HG03045 (cell line): ENCODE results near the gene DCP1B.

Source experiments
- ATAC-seq: cut with Tn5 transposase; IDR thresholded peaks from one replicate; pipeline ENCODE4 v1.9.1; 2021; ENCODE audit warnings: mild to moderate bottlenecking, moderate library complexity; ENCODE audit not compliant: unreplicated experiment

Gene DCP1B

GRCh38 chr12:2004113-2004929 lies at the start of gene DCP1B:
Gene DCP1B, minus strand, starts transcription at chr12:2004457. Its CDS starts 26 bp downstream, at chr12:2004431.
- ATAC-seq, result peak; percentile 98

GRCh38 chr12:2053691-2054090 lies 49.4 kb upstream of the DCP1B start:
- ATAC-seq, result no peak

DNA sequence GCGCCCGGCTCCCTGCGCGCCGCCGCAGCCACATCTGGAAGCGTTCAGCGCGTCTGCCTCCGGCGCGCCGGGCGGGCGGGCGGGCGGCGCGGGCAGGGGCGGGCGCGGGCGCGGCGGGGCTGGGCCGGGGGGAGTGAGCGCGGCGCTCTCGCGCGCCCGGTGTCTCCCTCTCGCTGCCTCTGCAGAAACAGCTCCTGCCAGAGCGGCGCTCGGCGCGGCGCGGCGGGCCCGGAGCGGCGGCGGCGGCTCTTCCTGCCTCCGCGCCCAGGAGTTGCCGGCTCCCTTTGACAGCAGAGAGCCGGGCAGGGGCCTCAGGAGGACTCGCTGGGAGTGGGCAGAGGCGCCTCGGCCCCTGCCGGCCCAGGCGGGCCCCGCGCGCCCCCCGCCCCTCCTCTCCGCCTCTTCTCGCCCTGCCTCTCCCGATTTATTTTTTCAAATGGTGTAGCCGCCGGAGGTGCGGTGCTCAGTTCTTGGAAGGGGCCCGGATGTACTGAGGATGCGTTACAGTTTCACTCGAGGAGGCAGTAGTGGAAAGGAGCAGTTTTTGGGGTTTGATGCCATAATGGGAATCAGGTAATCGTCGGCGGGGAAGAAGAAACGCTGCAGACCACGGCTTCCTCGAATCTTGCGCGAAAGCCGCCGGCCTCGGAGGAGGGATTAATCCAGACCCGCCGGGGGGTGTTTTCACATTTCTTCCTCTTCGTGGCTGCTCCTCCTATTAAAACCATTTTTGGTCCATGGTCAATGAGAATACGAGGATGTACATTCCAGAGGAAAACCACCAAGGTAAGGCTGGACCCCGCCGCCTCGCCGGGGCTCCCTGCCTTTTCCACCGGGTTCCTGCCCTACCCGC lies 48.8 kb upstream of the DCP1B start, which contains the start of gene CACNA1C:
TSS of gene CACNA1C (plus strand) at position 162 of the 853 bp plus-strand sequence. CDS start at position 738, 576 bp downstream.
- ATAC-seq, result no peak

DNA sequence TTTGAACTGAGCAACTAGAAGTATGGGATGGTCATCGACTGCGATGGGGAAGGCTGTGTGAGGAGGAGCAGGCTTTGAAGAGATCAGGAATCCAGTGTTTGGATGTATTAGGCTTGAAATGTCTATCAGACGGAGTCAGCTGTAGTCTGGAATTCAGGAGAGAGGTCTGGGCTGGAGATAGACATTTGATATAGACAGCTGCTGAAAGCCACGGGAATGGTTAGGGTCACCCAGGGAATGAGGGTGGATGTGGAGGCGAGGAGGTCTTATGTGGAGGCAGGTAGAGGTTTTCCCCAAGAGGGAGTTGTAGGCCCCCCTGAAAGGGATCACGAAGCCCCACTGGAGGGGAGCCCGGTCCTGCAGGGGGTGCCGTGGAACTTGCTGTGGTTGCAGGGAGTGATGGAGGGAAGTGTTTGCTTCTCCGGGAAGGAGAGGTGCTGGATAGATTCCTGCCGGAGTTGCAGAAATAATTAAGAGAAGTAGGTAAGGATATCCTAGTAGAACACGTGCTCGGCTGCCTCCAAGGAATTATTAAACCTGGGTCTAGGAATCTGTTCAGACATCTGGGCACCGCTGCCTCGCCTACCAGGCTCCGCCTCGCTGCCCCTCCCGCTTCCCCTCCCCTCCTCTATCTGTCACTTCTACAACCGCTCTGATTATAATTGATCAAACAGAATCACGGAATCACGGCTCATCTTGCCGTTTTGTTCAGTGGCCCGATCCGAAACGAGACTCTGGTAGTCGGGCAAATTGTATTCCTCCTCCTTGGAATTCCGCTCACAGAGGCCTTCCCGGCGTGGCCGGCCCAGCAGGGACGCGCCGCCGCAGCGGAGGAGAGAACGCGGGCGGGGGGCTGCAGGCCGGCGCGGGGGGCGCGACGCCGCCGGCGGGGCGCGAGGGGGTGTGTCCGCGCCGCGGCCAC lies 47.7 kb upstream of the DCP1B start:
- no peak for ATAC-seq

- no peak for ATAC-seq
These were observed 45.6 kb upstream of the DCP1B start for GRCh38 chr12:2049604-2050540.

- no peak for ATAC-seq
These were observed 43.5 kb upstream of the DCP1B start for GRCh38 chr12:2047752-2048151.

DNA sequence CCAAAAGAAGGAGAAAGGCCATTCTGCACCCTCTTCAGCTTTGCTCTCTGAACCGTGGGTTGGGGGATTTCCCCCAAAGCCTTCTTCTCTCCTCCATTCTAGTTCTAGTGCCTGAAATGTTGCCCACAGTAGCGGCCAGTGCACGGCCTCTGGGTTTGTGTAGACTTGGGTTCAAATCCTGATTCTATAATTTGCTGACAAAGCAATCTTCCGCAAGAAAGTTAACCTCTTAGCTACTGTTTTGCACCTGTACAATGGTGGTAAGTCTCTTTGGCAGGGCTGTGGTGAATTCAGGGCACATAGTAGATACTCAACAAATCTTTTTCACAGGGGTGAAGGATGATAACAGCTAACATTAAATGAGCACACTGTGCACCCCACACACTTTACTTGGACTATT lies 42.7 kb upstream of the DCP1B start:
- no peak for ATAC-seq

DNA sequence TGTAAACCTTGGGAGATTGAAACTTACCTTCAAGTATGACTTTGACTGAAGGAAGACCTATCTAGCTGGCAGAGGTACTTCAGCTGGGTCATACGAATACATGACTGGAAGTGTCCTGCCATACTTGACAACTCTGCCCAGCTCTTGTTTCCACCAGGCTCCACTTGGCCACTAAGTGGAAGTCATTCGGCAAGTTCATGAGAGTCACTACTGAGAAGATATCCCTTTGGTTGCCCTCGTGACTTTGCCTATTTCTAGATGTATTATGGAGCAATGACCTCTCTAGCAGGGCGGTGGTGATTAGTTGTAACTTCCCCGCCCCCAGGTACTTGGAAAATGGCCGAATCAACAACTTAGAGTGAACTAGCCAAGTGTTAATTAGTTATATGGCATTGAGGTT lies 39.9 kb upstream of the DCP1B start:
- ATAC-seq, result no peak

DNA sequence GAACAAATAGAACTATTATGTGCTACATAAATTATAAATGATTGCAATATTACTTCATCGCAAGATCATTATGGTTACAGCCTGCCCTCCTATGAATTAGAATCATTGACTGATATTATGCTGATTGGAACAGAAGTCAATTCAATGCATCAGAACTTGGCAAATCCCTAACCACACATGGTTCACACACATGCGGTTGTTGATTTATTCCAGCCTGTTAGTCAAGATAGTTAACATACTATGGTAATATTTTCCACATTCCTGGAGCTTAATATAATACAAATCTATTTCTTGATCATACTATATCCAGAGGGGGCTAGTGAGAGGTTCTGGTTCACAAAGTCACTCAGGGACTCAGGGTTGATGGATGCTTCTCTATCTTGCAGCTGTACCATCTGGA lies 38.8 kb upstream of the DCP1B start:
- no peak for ATAC-seq

- ATAC-seq, result no peak
These were observed 34.8 kb upstream of the DCP1B start for GRCh38 chr12:2039034-2039433.

GRCh38 chr12:2035431-2036055 lies 31.3 kb upstream of the DCP1B start:
- ATAC-seq, result no peak

DNA sequence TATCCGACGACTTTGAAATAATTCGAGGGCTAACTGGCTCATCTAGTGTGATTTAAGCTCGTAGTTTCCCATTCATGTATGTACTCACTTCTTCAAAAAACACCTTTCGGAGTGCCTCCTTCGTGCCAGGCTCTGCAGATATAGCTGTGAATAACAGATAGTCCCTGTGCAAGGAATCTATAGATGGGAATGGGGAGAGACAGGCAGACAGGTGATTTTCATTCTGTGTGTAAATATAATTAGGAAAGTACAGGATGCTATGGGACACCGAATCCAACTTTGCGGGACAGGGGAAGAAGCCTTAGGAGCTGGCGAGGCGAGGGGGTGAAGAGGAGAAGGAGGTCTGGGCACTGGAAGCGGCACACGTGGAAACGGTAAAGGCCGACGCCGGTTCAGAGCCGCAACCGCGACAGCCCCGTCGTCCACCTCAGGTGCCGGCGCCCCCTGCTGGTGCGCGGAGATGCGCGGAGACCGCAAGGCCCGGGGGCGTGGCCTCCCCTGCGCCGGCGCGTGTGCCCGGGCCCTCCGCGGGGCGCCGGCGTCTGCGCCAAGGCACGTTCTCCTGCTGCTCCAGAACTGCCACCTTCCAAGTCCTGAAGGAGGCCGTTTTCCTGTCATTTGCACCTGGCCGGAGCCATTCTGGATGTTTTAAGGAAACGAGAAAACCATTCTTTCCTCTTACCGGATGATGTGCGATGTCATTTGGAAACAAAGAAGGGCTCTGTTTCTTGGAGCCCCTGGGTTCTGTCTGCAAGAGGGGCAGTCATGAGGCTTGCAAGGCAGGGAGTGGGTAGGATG lies 30.6 kb upstream of the DCP1B start:
- ATAC-seq, result peak; percentile 61

DNA sequence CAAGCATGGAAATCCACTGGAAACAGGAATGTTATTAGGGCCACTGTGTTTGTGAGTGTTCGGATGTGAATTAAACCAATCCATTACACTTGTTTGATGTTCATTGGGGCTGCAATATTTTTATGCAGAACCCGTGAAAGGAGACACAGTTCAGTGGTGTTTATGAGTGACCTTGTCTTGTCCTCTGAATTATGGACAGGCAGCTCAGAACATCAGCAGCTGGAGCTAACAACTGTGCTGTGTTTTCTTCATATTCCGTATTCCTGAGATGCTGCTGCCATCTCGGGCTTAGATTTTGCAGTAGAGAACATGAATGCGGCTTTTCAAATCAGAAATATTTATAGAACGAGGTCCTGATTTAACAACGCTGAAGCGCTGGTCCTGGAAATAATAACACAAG lies 28.2 kb upstream of the DCP1B start:
- ATAC-seq, result no peak

DNA sequence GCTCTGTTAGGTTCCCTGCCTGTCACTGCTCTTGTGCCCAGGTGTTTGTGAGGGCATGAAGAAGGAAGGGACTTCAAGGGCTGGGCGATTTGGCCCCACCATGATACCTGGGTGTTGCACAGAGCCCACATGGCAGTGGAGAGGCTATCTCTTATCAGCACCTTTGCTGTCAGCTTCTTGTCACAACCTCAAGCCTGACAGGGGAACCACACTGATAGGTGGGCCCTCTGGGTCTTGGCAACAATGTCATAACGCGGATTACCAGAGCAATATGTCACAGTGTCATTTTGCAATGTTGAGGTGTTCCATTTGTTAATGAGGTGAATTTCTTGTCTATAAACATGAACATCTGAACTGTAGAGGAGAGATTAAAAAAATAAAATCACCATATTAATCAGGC lies 25.6 kb upstream of the DCP1B start:
- ATAC-seq, result no peak

DNA sequence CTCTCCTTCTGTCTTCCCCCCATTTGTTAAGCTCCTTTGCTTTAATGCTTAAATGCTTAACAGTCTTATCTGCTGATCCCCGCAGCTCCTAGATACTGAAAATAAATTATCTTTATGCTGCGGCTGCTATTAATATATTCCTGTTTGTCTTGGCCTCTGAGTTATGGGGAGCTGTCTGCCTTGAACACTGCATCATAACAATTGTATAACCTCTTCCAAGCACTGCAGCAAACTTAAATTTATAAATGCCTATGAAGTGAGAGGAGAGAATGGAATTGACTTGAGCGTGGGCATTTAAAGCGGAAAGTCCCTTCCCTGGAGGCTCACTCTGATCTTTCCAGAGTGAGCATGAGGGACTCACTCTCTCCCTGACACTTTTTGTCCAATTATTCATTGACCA lies 23.1 kb upstream of the DCP1B start:
- ATAC-seq, result no peak

DNA sequence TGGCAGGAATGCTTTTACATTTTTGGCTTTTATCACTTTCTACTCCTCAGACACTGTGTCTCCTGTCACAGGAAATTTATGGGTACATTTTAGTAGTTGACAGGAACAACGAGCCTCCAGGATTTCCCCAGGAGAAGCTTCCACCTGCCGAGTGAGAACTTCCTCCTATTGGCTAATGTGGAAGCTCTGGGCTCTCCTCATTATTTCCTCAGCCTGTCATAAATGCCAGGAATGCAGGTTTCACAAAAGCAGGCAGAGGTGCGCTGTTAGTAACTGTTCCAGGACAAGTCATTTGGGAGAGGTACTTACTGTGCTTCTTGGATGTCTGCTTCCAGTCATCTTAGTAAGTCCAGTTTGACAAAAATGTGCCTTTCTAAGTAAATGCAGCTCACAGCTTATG lies 19.1 kb upstream of the DCP1B start:
- no peak for ATAC-seq

DNA sequence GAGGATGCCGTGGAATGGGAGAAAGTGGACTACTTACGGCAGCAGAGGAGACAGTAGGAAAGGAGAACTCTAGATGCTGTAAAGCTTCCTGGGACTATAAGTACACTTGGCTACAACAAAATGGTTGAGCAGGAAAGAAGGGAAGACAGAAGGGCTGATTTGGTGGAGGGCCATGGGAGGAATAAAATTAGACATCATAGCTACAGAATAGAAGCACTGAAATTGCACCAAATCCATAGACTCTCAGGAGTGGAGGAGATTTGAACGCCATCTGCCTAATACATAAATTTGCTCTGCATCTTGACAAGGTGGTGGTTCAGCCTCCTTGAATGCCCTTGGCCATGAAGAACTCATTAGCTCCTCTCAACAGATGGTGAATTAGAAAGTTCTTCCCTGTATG lies 16.3 kb upstream of the DCP1B start:
- no peak for ATAC-seq

DNA sequence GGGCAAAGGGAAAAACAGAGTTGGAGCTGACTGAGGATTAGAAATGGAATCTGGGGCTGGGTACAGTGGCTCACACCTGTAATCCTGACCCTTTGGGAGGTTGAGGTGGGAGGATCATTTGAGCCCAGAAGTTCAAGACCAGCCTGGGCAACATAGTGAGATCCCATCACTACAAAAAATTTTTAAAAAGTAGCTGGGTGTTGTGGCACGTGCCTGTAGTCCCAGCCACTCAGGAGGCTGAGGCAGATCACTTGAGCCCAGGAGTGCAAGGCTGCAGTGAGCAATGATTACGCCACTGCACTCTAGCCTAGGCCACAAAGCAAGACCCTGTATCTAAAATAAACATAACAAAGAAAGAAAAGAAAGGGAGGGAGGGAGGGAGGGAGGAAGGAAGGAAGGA lies 14.9 kb upstream of the DCP1B start:
- ATAC-seq, result no peak

DNA sequence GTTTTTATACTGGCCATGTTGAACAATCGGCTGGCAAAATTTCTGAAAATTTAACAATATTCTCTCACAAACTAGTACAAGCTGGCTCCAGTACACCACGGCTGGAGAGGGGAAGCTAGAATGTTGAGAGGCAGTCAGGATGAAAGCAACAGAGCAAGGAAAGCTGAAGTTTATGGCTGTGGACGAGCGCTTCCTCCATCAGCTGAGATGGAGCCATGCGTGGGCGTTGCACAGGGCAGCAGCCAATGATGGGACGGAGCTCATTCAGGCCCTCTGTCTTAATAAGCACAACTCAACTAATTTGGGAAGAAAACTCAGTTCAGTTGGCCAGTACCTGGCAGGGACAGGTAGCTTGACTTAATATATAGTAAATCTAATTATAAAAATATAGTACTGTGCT lies 14.1 kb upstream of the DCP1B start:
- no peak for ATAC-seq
